A673 (cell line): ENCODE results near the gene ZPR1. TPM values are rescaled to one million over a fixed set of nuclear protein-coding genes. Genes with fewer than 3 reads are reported as not detected.

Experiments
- BruUV-seq: library from RNA; stranded (reverse); fragments of 400-500 nt; replicated peaks from 2 replicates; lab custom pipeline; 2021; lab: Mats Ljungman, UMichigan
- CTCF ChIA-PET: fragments of 300-600 bp; sonication (Branson Sonifier 250); formaldehyde crosslinking; loops from one replicate; lab custom pipeline; 2022; ENCODE audit warnings: antibody characterized with exemption; lab: Charles Lee
- POLR2A ChIA-PET: fragments of 300-600 bp; sonication (Branson Sonifier 250); formaldehyde crosslinking; loops from one replicate; lab custom pipeline; 2022; ENCODE audit warnings: antibody characterized with exemption; ENCODE audit not compliant: low non-redundant PET; lab: Charles Lee
- DNase-seq: peaks from one replicate; pipeline ENCODE4 v3.0.0-alpha.2; 2015; ENCODE audit warnings: low spot score
- H3K27ac ChIP-seq: fragments of 200-600 bp; sonication (generic); 2 replicates; pipeline ENCODE4 v1.5.1; 2016; ENCODE audit warnings: mixed run types, low read depth, mild to moderate bottlenecking, mixed read lengths, antibody characterized with exemption, low read length; ENCODE audit not compliant: poor library complexity, severe bottlenecking
- H3K27me3 ChIP-seq: fragments of 200-600 bp; sonication (generic); replicated peaks from 2 replicates; pipeline ENCODE4 v1.6.1; 2017; ENCODE audit warnings: mixed run types, low read depth, mild to moderate bottlenecking, mixed read lengths, antibody characterized with exemption, low read length; ENCODE audit not compliant: insufficient read depth, poor library complexity
- H3K36me3 ChIP-seq: fragments of 200-600 bp; sonication (generic); 2 replicates; pipeline ENCODE4 v1.6.1; 2016; ENCODE audit warnings: mixed run types, mild to moderate bottlenecking, mixed read lengths, antibody characterized with exemption, low read length; ENCODE audit not compliant: insufficient read depth, poor library complexity, severe bottlenecking
- H3K4me1 ChIP-seq: fragments of 200-600 bp; sonication (generic); 2 replicates; pipeline ENCODE4 v1.6.1; 2017; ENCODE audit warnings: mixed run types, mild to moderate bottlenecking, mixed read lengths, antibody characterized with exemption, low read length; ENCODE audit not compliant: insufficient read depth, poor library complexity, severe bottlenecking
- H3K4me3 ChIP-seq: fragments of 200-600 bp; sonication (generic); 2 replicates; pipeline ENCODE4 v1.5.1; 2016; ENCODE audit warnings: low read depth, mixed run types, mild to moderate bottlenecking, mixed read lengths, low read length; ENCODE audit not compliant: poor library complexity, severe bottlenecking
- H3K9me3 ChIP-seq: fragments of 200-600 bp; sonication (generic); 2 replicates; pipeline ENCODE4 v1.6.1; 2016; ENCODE audit warnings: mixed run types, low read depth, mild to moderate bottlenecking, mixed read lengths, antibody characterized with exemption, low read length; ENCODE audit not compliant: poor library complexity, severe bottlenecking
- CTCF ChIP-seq: fragments of 300-800, 200-600 bp; sonication (generic); conservative IDR thresholded peaks from 2 replicates; pipeline ENCODE4 v1.5.1; 2017; ENCODE audit warnings: low read depth, mild to moderate bottlenecking, antibody characterized with exemption, low read length, moderate library complexity, mixed read lengths
- EZH2 ChIP-seq: fragments of 200-600 bp; sonication (generic); IDR thresholded peaks from 2 replicates; pipeline ENCODE4 v1.6.1; 2017; ENCODE audit warnings: borderline replicate concordance, low read depth, mild to moderate bottlenecking, mixed read lengths, antibody characterized with exemption, low read length; ENCODE audit not compliant: poor library complexity, severe bottlenecking
- intact Hi-C: fragments of 100-400 bp; cut with micrococcal nuclease; formaldehyde crosslinking; loops from one replicate; pipeline ENCODE4 v1.10.0; 2022; ENCODE audit not compliant: unreplicated experiment
- total RNA-seq: library from RNA; stranded (reverse); gene quantifications from 2 replicates; pipeline ENCODE4 v1.2.3, GENCODE V29; 2021

Gene ZPR1
- total RNA-seq, 1 experiment from 2014 or later = 109 TPM

- H3K27ac ChIP-seq = no peak overlapping the region
- H3K4me3 ChIP-seq = no peak overlapping the region
- no TSS peak for BruUV-seq
- H3K27me3 ChIP-seq = peaks cover 7% of the 10 kb centered on the region
- POLR2A ChIA-PET = no interaction called here
- H3K4me1 ChIP-seq = no peaks in the 10 kb centered on the region
- intact Hi-C loops = loop anchor here (5.0 kb wide), 1 partner anchor 498 kb away; no protein-coding TSS in a partner anchor
- no peak for DNase-seq
- H3K36me3 ChIP-seq = no peaks in the 10 kb centered on the region
- no peak for TF ChIP-seq EZH2
- TF ChIP-seq CTCF = no peak
- CTCF ChIA-PET = no interaction called here
- H3K9me3 ChIP-seq = no peaks in the 10 kb centered on the region
Measured at GRCh38 chr11:116729501-116730240, 58.2 kb downstream of the ZPR1 start.

- Histone ChIP-seq H3K4me3 (no peak overlapping the region), H3K36me3 (no peaks in the 10 kb centered on the region), H3K27me3 (peaks cover 7% of the 10 kb centered on the region), H3K27ac (no peak overlapping the region), H3K9me3 (no peaks in the 10 kb centered on the region), H3K4me1 (no peaks in the 10 kb centered on the region)
- ChIA-PET POLR2A (no interaction called here), CTCF (no interaction called here)
- intact Hi-C loops = no loop called here
- no peak for DNase-seq
- TF ChIP-seq EZH2 = no peak
- no peak for TF ChIP-seq CTCF
- BruUV-seq = no TSS peak
Measured at GRCh38 chr11:116727990-116728389, 59.8 kb downstream of the ZPR1 start.

- no peaks in the 10 kb centered on the region for H3K4me1 ChIP-seq
- intact Hi-C loops = no loop called here
- no TSS peak for BruUV-seq
- no peak overlapping the region for H3K27ac ChIP-seq
- POLR2A ChIA-PET = no interaction called here
- no peak for DNase-seq
- CTCF ChIA-PET = no interaction called here
- H3K9me3 ChIP-seq = no peaks in the 10 kb centered on the region
- H3K4me3 ChIP-seq = no peak overlapping the region
- H3K36me3 ChIP-seq = no peaks in the 10 kb centered on the region
- TF ChIP-seq EZH2 (no peak), CTCF (no peak)
- peaks cover 6% of the 10 kb centered on the region for H3K27me3 ChIP-seq
Measured at GRCh38 chr11:116725434-116726221, 62.2 kb downstream of the ZPR1 start.
